ENCODE data around the gene RSRP1.

The RSRP1 gene

GRCh38 chr1:25217015-25217414 is 30.2 kb downstream of the RSRP1 start:
- DNase-seq, result no peak

- DNase-seq, result no peak
These were observed 31.1 kb downstream of the RSRP1 start for GRCh38 chr1:25216123-25216522.

GRCh38 chr1:25212725-25213124 is 34.5 kb downstream of the RSRP1 start:
- DNase-seq, result no peak

GRCh38 chr1:25210728-25211127 is 36.5 kb downstream of the RSRP1 start:
- DNase-seq, result no peak

- no peak for DNase-seq
These were observed 37.7 kb downstream of the RSRP1 start for GRCh38 chr1:25209516-25209915.

- no peak for DNase-seq
These were observed 38.6 kb downstream of the RSRP1 start for GRCh38 chr1:25208561-25209222.

GRCh38 chr1:25208092-25208491 is 39.2 kb downstream of the RSRP1 start:
- DNase-seq, result no peak

- DNase-seq, result no peak
These were observed 41.1 kb downstream of the RSRP1 start for GRCh38 chr1:25206201-25206600.

GRCh38 chr1:25205786-25206185 is 41.5 kb downstream of the RSRP1 start:
- DNase-seq, result no peak

GRCh38 chr1:25204797-25205480 is 42.3 kb downstream of the RSRP1 start:
- peak; percentile 16 for DNase-seq

- no peak for DNase-seq
These were observed 46.2 kb downstream of the RSRP1 start for GRCh38 chr1:25201006-25201405.

GRCh38 chr1:25199819-25200620 is 47.2 kb downstream of the RSRP1 start:
- no peak for DNase-seq

- DNase-seq, result no peak
These were observed 48.5 kb downstream of the RSRP1 start for GRCh38 chr1:25198663-25199252.

GRCh38 chr1:25197982-25198662 is 49.1 kb downstream of the RSRP1 start:
- peak; percentile 14 for DNase-seq

GRCh38 chr1:25197235-25197975 is 49.8 kb downstream of the RSRP1 start:
- no peak for DNase-seq

- no peak for DNase-seq
These were observed 50.4 kb downstream of the RSRP1 start for GRCh38 chr1:25196830-25197229.

- no peak for DNase-seq
These were observed 51.4 kb downstream of the RSRP1 start for GRCh38 chr1:25195835-25196234.

GRCh38 chr1:25194572-25195020 is 52.7 kb downstream of the RSRP1 start:
- no peak for DNase-seq

GRCh38 chr1:25194054-25194453 is 53.2 kb downstream of the RSRP1 start:
- DNase-seq, result no peak

GRCh38 chr1:25193229-25193628 is 54.0 kb downstream of the RSRP1 start:
- no peak for DNase-seq
